ENCODE results near the gene ASAH2B. TPM values are rescaled to one million over a fixed set of nuclear protein-coding genes. Genes with fewer than 3 reads are reported as not detected.

ASAH2B gene
- total RNA-seq, 1 experiment from 2014 or later = 21.8 TPM

DNA sequence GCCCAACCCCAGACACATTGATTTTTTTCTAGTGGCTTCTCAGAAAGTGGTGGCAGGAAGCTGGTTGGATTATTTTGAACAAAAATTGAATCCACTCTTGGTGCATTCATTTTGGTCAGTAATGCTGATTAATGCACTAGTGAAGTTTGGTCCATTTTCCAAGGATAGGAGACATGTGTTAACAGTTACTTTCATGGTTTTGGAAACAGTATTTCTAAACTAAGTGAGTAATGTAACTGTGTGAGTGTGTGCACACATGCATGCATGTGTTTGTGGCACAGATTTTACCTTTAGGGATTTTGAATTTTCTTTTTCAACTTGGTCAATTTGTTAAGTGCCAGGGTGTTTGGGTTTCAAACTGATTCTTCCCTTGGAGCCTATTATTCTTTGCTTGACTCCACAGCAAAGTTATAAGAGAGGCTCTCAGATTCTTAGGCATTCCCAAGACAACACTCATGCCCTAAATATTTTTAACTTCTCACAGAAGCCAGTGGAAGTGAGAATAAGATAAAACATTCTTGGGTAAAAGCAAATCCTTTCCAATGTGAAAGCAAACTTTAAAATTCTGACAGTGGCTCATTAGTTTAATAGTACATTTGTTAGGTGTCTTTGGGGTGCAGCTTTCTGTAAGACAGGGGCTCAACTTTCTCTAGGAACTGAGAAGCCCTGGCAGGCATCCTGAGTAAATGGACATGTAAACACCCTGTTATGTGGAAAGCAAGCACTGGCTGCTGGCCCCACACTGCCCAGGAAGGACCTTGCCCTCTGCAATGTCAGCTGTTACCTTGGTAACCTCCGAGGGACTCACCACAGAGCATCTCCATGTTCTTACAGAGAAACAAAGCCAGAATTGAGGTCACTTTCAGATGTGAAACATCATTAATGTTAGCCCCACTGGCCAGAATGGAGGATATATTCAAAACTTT is 68.4 kb downstream of the ASAH2B start:
- Histone ChIP-seq H3K27ac (ENCODE audit: low read length) (no peak overlapping the region), H3K9me3 (ENCODE audit: low read length) (no peaks in the 10 kb centered on the region), H3K4me2 (ENCODE audit: low read length) (no peak overlapping the region), H3K79me2 (ENCODE audit: low read length) (no peaks in the 10 kb centered on the region), H2AFZ (ENCODE audit: low read length) (no peak overlapping the region), H4K20me1 (ENCODE audit: low read length) (no peaks in the 10 kb centered on the region), H3K36me3 (ENCODE audit: low read depth, low read length) (no peaks in the 10 kb centered on the region), H3K27me3 (ENCODE audit: low read length) (peaks cover 37% of the 10 kb centered on the region), H3K4me3 (ENCODE audit: low read length) (no peak overlapping the region), H3K9ac (ENCODE audit: low read length) (no peak overlapping the region), H3F3A (ENCODE audit: low read length, unreplicated experiment) (no peaks in the 10 kb centered on the region), H3K9me2 (replicated peaks; ENCODE audit: low read length) (no peaks in the 10 kb centered on the region), H3K4me1 (ENCODE audit: insufficient read depth, low read length) (peaks cover 15% of the 10 kb centered on the region)
- ChIA-PET CTCF (no interaction called here), POLR2A (ENCODE audit: unreplicated experiment) (no interaction called here)
- intact Hi-C loops (cut with micrococcal nuclease) = no loop called here
- DNase-seq (no peak), ATAC-seq (0 out of 2 replicates have a peak, but pooled peaks have one; percentile 14)
- TF ChIP-seq EZH2phosphoT487 (IDR thresholded peaks at IDR 0.05; ENCODE audit: borderline replicate concordance, low read length) (no peak), EZH2 (IDR thresholded peaks at IDR 0.05; ENCODE audit: low read length, unreplicated experiment) (no peak)
- TF ChIP-seq, protein P1, sequence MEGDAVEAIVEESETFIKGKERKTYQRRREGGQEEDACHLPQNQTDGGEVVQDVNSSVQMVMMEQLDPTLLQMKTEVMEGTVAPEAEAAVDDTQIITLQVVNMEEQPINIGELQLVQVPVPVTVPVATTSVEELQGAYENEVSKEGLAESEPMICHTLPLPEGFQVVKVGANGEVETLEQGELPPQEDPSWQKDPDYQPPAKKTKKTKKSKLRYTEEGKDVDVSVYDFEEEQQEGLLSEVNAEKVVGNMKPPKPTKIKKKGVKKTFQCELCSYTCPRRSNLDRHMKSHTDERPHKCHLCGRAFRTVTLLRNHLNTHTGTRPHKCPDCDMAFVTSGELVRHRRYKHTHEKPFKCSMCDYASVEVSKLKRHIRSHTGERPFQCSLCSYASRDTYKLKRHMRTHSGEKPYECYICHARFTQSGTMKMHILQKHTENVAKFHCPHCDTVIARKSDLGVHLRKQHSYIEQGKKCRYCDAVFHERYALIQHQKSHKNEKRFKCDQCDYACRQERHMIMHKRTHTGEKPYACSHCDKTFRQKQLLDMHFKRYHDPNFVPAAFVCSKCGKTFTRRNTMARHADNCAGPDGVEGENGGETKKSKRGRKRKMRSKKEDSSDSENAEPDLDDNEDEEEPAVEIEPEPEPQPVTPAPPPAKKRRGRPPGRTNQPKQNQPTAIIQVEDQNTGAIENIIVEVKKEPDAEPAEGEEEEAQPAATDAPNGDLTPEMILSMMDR (conservative IDR thresholded peaks at IDR 0.05; ENCODE audit: low read depth, low read length) = no peak
- BruUV-seq (replicated peaks) = no TSS peak

Other genes with a start within 250 kb of the ASAH2B start
- gene SGMS1, start 116.0 kb upstream of the ASAH2B start, total RNA-seq (2014; rRNA removed) = 61.4 and 68.2 TPM in 2 replicates
- not detected in 2 replicates for gene A1CF, start 145.7 kb downstream of the ASAH2B start, total RNA-seq (2014; rRNA removed)